ENCODE data around the gene ONECUT3. TPM values are rescaled to one million over a fixed set of nuclear protein-coding genes. Genes with fewer than 3 reads are reported as not detected.

The ONECUT3 gene
- total and polyA plus RNA-seq, 9 of the 15 experiments (the other 6 are each of a cell fraction or from before 2014, with no cell fraction given) = not detected

GRCh38 chr19:1742989-1743696, 10.2 kb upstream of the ONECUT3 start (continued):
- TF ChIP-seq, protein P1, sequence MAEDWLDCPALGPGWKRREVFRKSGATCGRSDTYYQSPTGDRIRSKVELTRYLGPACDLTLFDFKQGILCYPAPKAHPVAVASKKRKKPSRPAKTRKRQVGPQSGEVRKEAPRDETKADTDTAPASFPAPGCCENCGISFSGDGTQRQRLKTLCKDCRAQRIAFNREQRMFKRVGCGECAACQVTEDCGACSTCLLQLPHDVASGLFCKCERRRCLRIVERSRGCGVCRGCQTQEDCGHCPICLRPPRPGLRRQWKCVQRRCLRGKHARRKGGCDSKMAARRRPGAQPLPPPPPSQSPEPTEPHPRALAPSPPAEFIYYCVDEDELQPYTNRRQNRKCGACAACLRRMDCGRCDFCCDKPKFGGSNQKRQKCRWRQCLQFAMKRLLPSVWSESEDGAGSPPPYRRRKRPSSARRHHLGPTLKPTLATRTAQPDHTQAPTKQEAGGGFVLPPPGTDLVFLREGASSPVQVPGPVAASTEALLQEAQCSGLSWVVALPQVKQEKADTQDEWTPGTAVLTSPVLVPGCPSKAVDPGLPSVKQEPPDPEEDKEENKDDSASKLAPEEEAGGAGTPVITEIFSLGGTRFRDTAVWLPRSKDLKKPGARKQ (CRISPR knock-in tag; IDR thresholded peaks at IDR 0.05) = no peak
- peak; percentile 50 for TF ChIP-seq RBM25 (IDR thresholded peaks at IDR 0.05; ENCODE audit: low read depth, low read length, severe bottlenecking)
- no peak for TF ChIP-seq ZNF253 (CRISPR knock-in tag; conservative IDR thresholded peaks at IDR 0.05)
- peak; percentile 98 for TF ChIP-seq ZKSCAN1 (IDR thresholded peaks at IDR 0.05; ENCODE audit: low read depth, low read length)
- TF ChIP-seq HDAC6 (IDR thresholded peaks at IDR 0.05; ENCODE audit: low read depth, low read length) = no peak
- TF ChIP-seq ATF4 (CRISPR knock-in tag; IDR thresholded peaks at IDR 0.05) = no peak
- no peak for TF ChIP-seq ZNF77 (CRISPR knock-in tag; IDR thresholded peaks at IDR 0.05)
- TF ChIP-seq CREBBP (IDR thresholded peaks at IDR 0.05; ENCODE audit: low read depth, low read length) = no peak
- no peak for TF ChIP-seq SP1 (CRISPR knock-in tag; IDR thresholded peaks at IDR 0.05)
- no peak for TF ChIP-seq GATA2 (CRISPR knock-in tag; IDR thresholded peaks at IDR 0.05)
- no peak for TF ChIP-seq NR3C1 (CRISPR knock-in tag; IDR thresholded peaks at IDR 0.05)
- peak; percentile 79 for TF ChIP-seq CHD4 (IDR thresholded peaks at IDR 0.05; ENCODE audit: insufficient read depth, insufficient replicate concordance, low read depth, low read length, poor library complexity, severe bottlenecking)
- no peak for TF ChIP-seq CHD2 (IDR thresholded peaks at IDR 0.05; ENCODE audit: low read depth, low read length)
- no peak for TF ChIP-seq TCF7 (IDR thresholded peaks at IDR 0.05; ENCODE audit: borderline replicate concordance)
- TF ChIP-seq, protein P2, sequence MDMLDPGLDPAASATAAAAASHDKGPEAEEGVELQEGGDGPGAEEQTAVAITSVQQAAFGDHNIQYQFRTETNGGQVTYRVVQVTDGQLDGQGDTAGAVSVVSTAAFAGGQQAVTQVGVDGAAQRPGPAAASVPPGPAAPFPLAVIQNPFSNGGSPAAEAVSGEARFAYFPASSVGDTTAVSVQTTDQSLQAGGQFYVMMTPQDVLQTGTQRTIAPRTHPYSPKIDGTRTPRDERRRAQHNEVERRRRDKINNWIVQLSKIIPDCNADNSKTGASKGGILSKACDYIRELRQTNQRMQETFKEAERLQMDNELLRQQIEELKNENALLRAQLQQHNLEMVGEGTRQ (CRISPR knock-in tag; IDR thresholded peaks at IDR 0.05) = no peak
